HL-60/S4 treated with retinoic acid at 250 ng/mL for 4 days and 3 days (cell line): ENCODE data around the gene CRISPLD2.

ENCODE experiments used
- in situ Hi-C: fragments of 300-500 bp; cut with MboI; formaldehyde crosslinking; loops from 2 replicates; pipeline ENCODE4 v1.7.0; 2022; ENCODE audit warnings: low sequenced_read_pairs

The CRISPLD2 gene

GRCh38 chr16:84879569-84880487 is 60.0 kb downstream of the CRISPLD2 start:
- in situ Hi-C loops: no loop called here

- in situ Hi-C loops: no loop called here
These were observed 62.1 kb downstream of the CRISPLD2 start for GRCh38 chr16:84881702-84882521.

- in situ Hi-C loops: no loop called here
These were observed 63.5 kb downstream of the CRISPLD2 start for GRCh38 chr16:84883301-84883700.

GRCh38 chr16:84884246-84884595 is 64.4 kb downstream of the CRISPLD2 start:
- in situ Hi-C loops: no loop called here

- in situ Hi-C loops: no loop called here
These were observed 65.0 kb downstream of the CRISPLD2 start for GRCh38 chr16:84884596-84885341.

- in situ Hi-C loops: no loop called here
These were observed 65.6 kb downstream of the CRISPLD2 start for GRCh38 chr16:84885342-84885910.

- in situ Hi-C loops: no loop called here
These were observed 66.8 kb downstream of the CRISPLD2 start for GRCh38 chr16:84886497-84887090.

GRCh38 chr16:84887207-84887606 is 67.4 kb downstream of the CRISPLD2 start:
- in situ Hi-C loops: no loop called here

GRCh38 chr16:84888450-84888849 is 68.7 kb downstream of the CRISPLD2 start:
- in situ Hi-C loops: no loop called here

- in situ Hi-C loops: no loop called here
These were observed 69.3 kb downstream of the CRISPLD2 start for GRCh38 chr16:84889066-84889465.

GRCh38 chr16:84890427-84890826 is 70.6 kb downstream of the CRISPLD2 start:
- in situ Hi-C loops: no loop called here

GRCh38 chr16:84891149-84891795 is 71.5 kb downstream of the CRISPLD2 start:
- in situ Hi-C loops: no loop called here

- in situ Hi-C loops: no loop called here
These were observed 72.3 kb downstream of the CRISPLD2 start for GRCh38 chr16:84892097-84892496.

- in situ Hi-C loops: no loop called here
These were observed 73.7 kb downstream of the CRISPLD2 start for GRCh38 chr16:84893467-84893848.

GRCh38 chr16:84893849-84894599 is 74.2 kb downstream of the CRISPLD2 start:
- in situ Hi-C loops: no loop called here

- in situ Hi-C loops: no loop called here
These were observed 75.2 kb downstream of the CRISPLD2 start for GRCh38 chr16:84895016-84895415.

- in situ Hi-C loops: no loop called here
These were observed 77.1 kb downstream of the CRISPLD2 start for GRCh38 chr16:84896847-84897246.

- in situ Hi-C loops: no loop called here
These were observed 78.2 kb downstream of the CRISPLD2 start for GRCh38 chr16:84897911-84898377.

GRCh38 chr16:84898447-84898846 is 78.7 kb downstream of the CRISPLD2 start:
- in situ Hi-C loops: no loop called here
